Ovary (tissue), 9 donors: ENCODE data around the gene CUTA. TPM values are rescaled to one million over a fixed set of nuclear protein-coding genes. Genes with fewer than 3 reads are reported as not detected.

ENCODE experiments used
- DNase-seq, 5 donors: peaks; one replicate each; pipeline ENCODE4 v3.0.0-alpha.2; 2019 to 2020
- H3K27ac ChIP-seq, 2 donors: fragments of 200-600 bp; one replicate each; pipeline versions ENCODE4 v1.5.1 to v1.8.0; 2019 to 2022
- H3K27me3 ChIP-seq: fragments of 200-600 bp; one replicate; pipeline ENCODE4 v1.8.0; 2022
- H3K36me3 ChIP-seq: fragments of 200-600 bp; sonication (generic); one replicate; pipeline ENCODE4 v1.5.1; 2019
- H3K4me1 ChIP-seq: one replicate; pipeline ENCODE4 v1.8.1; 2013; ENCODE audit warnings: mild to moderate bottlenecking, moderate library complexity; ENCODE audit not compliant: insufficient read depth
- H3K4me3 ChIP-seq: fragments of 200-600 bp; sonication (generic); one replicate; pipeline ENCODE4 v1.5.1; 2017
- H3K9me3 ChIP-seq, 2 donors: fragments of 200-600 bp in 1 of 2; sonication (generic) in 1 of 2; one replicate each; pipeline versions ENCODE4 v1.5.1 to v1.8.1; 2013 to 2019; ENCODE audit warnings: mild to moderate bottlenecking in 1 of 2, moderate library complexity in 1 of 2
- EP300 ChIP-seq: sonication (generic); formaldehyde crosslinking; IDR thresholded peaks from one replicate; pipeline ENCODE4 v1.6.1; 2017; ENCODE audit warnings: antibody characterized with exemption
- POLR2A ChIP-seq: fragments of 450-650 bp; IDR thresholded peaks from one replicate; pipeline ENCODE4 v1.6.1; 2017; ENCODE audit warnings: antibody characterized with exemption, mild to moderate bottlenecking, moderate library complexity
- WGBS, 3 donors: extraction: QIAGEN DNeasy Blood & Tissue Kit in 1 of 3; methylation state at CpG; one replicate each; pipeline versions ENCODE4 v1.1.5 to v1.1.7; 2013 to 2017; 5-methylcytosine and 5-hydroxymethylcytosine counted together
- intact Hi-C, 4 donors: fragments of 100-400 bp; cut with DNase I; formaldehyde crosslinking; loops; one replicate each; pipeline versions ENCODE4 v1.11.0 to v1.15.1; 2022 to 2023
- polyA plus RNA-seq, 2 donors: library from polyadenylated mRNA; stranded (reverse); fragments of 200-250 nt in 1 of 2; fragments of 350-450 nt in 1 of 2; fragmentation: Illumina TruSeq in 1 of 2; extraction: RNeasy Lipid Tissue Mini Kit (QIAGEN cat#74804) in 1 of 2; gene quantifications; one replicate each; pipeline ENCODE4 v1.2.3, GENCODE V29; 2013 to 2014
- total RNA-seq, 7 donors: library from RNA; depleted of rRNA in 2 of 7; stranded (reverse); fragments of >200 nt in 2 of 7; fragmentation: NEBNext Ultra II Directional in 3 of 7; extraction: Animal tissue kit (Norgen Biotek cat#: 25700) in 3 of 7; gene quantifications; one replicate each; pipeline versions ENCODE4 v1.1.0 to v1.2.4, GENCODE V29; 2016 to 2023
- TF ChIP-seq, protein P1 (sequence below), 3 donors: fragments of 450-650 bp in 2 of 3; fragments of 200-600 bp in 1 of 3; IDR thresholded peaks; one replicate each; pipeline versions ENCODE4 v1.5.1 to v1.8.0; 2016 to 2022; ENCODE audit warnings: antibody characterized with exemption in 3 of 3, mild to moderate bottlenecking in 1 of 3
- donor health status: DM: no; HTN: no; CAD: no; lungs with moderate emphysema.
- donor health status: DM: no; HTN: no; CAD: no.
- donor health status: Bipolar disorder and iron deficiency.
- donor health status: DM: yes; HTN: yes; CAD: no.
- donor health status: DM: no; HTN: no; CAD: no.
- donor health status: DM: yes; HTN: yes; CAD: no.

CUTA gene
- total and polyA plus RNA-seq, 9 donors = 125 to 250 (median 177) TPM

DNA sequence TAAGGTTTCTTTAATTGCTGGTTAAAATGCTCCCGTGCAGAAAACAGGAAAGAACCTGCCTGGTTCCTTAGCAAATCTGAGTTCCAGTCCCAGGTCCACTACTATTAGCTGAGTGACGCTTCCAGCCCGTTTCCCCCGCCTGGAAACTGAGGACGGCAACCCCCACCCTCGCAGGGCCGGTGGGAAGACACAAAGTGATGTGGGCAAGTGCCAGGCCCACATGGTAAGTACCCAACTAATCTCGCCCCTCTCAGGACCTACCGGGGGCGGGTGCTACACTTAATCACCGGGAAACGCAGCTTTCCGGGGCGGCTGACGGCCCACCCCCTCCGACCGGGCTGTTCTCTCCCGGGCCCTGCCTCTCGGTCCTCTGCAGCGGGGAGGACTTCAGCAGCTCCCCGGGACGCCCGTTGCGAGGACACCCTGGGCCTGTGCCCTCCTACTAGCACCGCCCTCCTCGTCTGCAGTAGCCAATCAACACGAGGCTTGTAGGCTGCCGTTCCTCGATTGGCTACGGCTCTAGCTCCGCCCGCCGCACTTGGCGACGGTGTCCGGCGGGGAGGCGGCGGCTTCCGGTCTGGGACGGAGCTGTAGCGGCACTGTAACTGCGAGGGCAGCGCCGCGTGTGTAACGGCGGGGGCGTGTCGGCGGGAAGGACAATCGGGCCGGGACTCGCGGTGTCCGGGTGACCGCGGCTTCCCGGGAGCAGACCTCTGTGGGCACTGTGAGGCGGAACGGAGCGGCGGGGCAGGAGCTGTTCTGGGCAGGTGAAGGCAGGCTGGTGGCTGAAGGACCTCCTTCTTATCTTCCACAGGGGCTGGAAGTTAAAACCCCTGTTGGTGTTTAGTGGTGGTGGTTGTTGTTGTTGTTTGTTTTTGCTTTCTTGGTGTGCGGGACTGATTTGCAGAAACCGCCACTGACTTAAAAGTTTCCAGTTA lies 36.4 kb upstream of the CUTA start, which contains the start of gene ZBTB9:
TSS of gene ZBTB9 (plus strand) at position 568 of the 938 bp plus-strand sequence. CDS start 525 bp downstream, outside the sequence.
- Histone ChIP-seq H3K4me3 (peak within 1 kb of the TSS; percentile 78), H3K27me3 (no peaks in the 10 kb centered on the region), H3K9me3 (no peaks in the 10 kb centered on the region), H3K27ac (peak within 1 kb of the TSS in 1 of 2 donors; percentile 65), H3K4me1 (peaks cover 6% of the 10 kb centered on the region), H3K36me3 (no peaks in the 10 kb centered on the region)
- intact Hi-C loops = loop anchor here in 1 of 4 donors (10.0 kb wide), 1 partner anchor 111 kb away; no protein-coding TSS in a partner anchor
- TF ChIP-seq POLR2A (peak; percentile 76), EP300 (no peak)
- WGBS, 3 donors = 0% methylated on average over 65 of the region's 65 CpGs
- DNase-seq = peak; percentile 95 to 97 (median 96)

DNA sequence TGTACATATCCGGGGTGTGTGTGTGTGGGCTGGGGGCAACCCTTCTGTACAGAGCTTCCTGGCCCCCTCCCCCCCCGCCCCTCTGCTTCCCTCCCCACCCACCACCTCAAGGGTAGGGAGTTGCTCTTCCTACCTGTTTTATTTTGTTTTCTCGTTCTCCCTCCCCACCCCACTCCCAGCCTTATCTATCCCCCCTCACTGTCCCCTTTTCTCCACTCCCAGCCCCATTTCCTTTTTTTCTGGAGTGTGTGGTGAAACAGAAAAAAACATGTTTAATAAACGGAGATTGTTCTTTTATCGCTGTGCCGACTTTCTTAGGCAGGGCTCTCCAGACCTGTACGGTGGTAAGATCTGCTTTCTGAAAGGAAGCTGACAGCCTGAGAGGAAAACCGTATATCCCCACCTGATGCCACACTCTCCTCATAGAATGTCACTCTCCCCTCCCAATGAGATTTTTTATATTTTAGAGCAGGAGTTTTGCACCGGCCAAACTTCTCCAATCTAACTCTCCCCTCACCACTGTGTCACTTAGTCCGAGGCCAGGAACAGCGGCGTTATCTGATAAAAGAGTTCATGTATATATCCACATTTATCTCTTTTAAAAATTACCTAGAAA lies 35.6 kb upstream of the CUTA start:
- intact Hi-C loops = loop anchor here in 1 of 4 donors (10.0 kb wide), 1 partner anchor 111 kb away; no protein-coding TSS in a partner anchor
- H3K9me3 ChIP-seq = no peaks in the 10 kb centered on the region
- no peaks in the 10 kb centered on the region for H3K27me3 ChIP-seq
- WGBS, 3 donors = 1 to 2% (median 1%) methylated on average over 12 of the region's 12 CpGs
- TF ChIP-seq, protein P1, sequence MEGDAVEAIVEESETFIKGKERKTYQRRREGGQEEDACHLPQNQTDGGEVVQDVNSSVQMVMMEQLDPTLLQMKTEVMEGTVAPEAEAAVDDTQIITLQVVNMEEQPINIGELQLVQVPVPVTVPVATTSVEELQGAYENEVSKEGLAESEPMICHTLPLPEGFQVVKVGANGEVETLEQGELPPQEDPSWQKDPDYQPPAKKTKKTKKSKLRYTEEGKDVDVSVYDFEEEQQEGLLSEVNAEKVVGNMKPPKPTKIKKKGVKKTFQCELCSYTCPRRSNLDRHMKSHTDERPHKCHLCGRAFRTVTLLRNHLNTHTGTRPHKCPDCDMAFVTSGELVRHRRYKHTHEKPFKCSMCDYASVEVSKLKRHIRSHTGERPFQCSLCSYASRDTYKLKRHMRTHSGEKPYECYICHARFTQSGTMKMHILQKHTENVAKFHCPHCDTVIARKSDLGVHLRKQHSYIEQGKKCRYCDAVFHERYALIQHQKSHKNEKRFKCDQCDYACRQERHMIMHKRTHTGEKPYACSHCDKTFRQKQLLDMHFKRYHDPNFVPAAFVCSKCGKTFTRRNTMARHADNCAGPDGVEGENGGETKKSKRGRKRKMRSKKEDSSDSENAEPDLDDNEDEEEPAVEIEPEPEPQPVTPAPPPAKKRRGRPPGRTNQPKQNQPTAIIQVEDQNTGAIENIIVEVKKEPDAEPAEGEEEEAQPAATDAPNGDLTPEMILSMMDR (IDR thresholded peaks at IDR 0.05) = no peak
- TF ChIP-seq POLR2A (no peak), EP300 (no peak)
- peak overlapping the region; percentile 78 for H3K4me3 ChIP-seq
- H3K4me1 ChIP-seq = peaks cover 6% of the 10 kb centered on the region
- DNase-seq = no peak
- H3K36me3 ChIP-seq = no peaks in the 10 kb centered on the region
- H3K27ac ChIP-seq = peak overlapping the region in 1 of 2 donors; percentile 65

DNA sequence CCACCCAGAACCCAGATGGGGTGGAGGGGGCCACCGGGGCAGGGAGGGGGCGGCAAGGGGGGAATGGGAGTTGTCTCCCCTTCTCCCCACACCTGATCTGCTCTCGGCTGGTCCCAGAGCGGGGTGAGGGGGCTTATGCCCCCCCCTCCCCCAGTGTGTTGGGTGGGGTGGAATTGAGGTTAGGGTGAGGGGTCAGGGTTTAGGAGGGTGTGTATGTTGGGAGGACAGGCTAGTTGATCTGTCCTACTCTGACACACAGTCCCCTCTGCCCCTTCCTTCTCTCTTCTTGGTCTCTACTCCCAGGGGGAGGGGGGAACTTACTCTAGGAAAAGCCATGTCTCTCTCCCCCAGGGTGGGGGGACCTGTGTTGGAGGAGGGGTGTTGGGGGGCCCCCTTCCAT lies 34.6 kb upstream of the CUTA start:
- no peak overlapping the region for H3K4me3 ChIP-seq
- no peaks in the 10 kb centered on the region for H3K27me3 ChIP-seq
- no peak for DNase-seq
- WGBS, 3 donors = 67 to 85% (median 79%) methylated on average over 4 of the region's 4 CpGs
- TF ChIP-seq EP300 = no peak
- TF ChIP-seq, protein P1 (IDR thresholded peaks at IDR 0.05) = no peak
- H3K36me3 ChIP-seq = no peaks in the 10 kb centered on the region
- peaks cover 6% of the 10 kb centered on the region for H3K4me1 ChIP-seq
- H3K9me3 ChIP-seq = no peaks in the 10 kb centered on the region
- intact Hi-C loops = loop anchor here in 1 of 4 donors (10.0 kb wide), 1 partner anchor 112 kb away; no protein-coding TSS in a partner anchor
- no peak overlapping the region for H3K27ac ChIP-seq

DNA sequence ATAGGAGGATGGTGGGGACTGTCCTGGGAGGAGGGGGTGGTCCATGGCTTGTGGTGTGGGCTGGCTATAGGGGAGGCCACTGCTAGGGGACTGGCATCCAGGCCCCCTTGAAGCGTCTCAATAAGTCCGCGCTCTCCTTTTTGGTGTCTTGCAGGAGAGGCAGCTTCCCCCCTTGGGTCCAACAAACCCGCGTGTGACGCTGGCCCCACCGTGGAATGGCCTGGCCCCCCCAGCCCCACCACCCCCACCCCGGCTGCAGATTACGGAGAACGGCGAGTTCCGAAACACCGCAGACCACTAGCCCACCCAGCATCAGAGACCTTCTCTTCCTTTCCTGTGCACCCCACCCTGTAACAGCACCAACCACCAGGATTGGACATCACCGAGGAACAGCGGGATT lies 33.7 kb upstream of the CUTA start:
- Histone ChIP-seq H3K4me3 (no peak overlapping the region), H3K36me3 (no peaks in the 10 kb centered on the region), H3K9me3 (no peaks in the 10 kb centered on the region), H3K4me1 (peaks cover 6% of the 10 kb centered on the region), H3K27me3 (no peaks in the 10 kb centered on the region), H3K27ac (no peak overlapping the region)
- TF ChIP-seq, protein P1 (IDR thresholded peaks at IDR 0.05) = no peak
- TF ChIP-seq POLR2A = no peak
- TF ChIP-seq EP300 = no peak
- DNase-seq = peak in 1 of 5 donors; percentile 24
- intact Hi-C loops = loop anchor here in 1 of 4 donors (10.0 kb wide), 1 partner anchor 113 kb away; no protein-coding TSS in a partner anchor
- WGBS, 3 donors = 80 to 87% (median 81%) methylated on average over 15 of the region's 15 CpGs
